ENCODE results near the gene PHETA2. TPM values are rescaled to one million over a fixed set of nuclear protein-coding genes. Genes with fewer than 3 reads are reported as not detected.

Gene PHETA2
- total and polyA plus RNA-seq, 2 of the 8 experiments (the other 6 are each of a cell fraction or from before 2014, with no cell fraction given) = 7.4 to 7.6 TPM

DNA sequence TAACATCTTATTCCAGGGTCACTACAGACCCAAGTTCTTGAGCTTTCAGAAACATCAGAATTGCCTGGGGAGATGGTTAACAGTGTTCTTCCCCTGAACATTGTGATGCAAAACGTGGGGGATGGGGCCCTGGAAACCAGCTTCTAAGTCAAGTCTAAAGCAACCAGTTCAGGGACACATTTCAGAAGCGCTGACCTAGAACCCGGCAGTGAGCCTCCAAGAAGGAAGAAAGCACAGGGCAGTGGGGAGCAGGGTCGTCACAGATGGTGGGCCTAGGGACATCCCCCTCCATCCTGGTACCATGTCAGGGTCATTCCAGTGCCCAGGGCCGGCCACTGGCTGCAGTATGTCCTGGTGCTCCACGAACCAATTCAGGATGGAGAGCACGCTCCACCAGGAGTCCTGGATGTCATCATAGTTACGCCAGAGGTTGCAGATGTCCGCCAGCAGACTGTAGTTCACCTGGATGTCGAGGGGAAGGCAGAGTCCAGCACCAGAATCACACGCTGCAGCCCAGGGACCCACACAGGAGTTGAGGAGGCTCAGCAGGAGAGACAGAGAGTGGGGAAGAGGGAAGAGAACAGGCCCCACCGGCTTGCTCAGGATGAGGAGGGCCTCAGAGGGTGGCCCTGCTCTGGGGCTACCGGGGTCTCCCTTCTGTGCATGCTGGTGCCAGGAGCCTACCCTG, 8.5 kb upstream of the PHETA2 start:
- Histone ChIP-seq H2BK5ac (ENCODE audit: low read depth, low read length) (peak overlapping the region; percentile 99), H4K8ac (ENCODE audit: extremely low read depth, insufficient read depth, low read length) (no peak overlapping the region), H3K23ac (ENCODE audit: insufficient read length) (no peak overlapping the region), H3K4ac (replicated peaks; ENCODE audit: insufficient read length, low read depth, low read length) (peak overlapping the region; percentile 34), H4K5ac (ENCODE audit: insufficient read length, low read depth, low read length) (no peak overlapping the region), H3K27ac (ENCODE audit: low read depth, low read length) (peak overlapping the region; percentile 23; the same call in 1 of the 2 replicates), H3K36me3 (ENCODE audit: control insufficient read depth in 2 of 4, insufficient read depth in 4 of 4, low read length in 3 of 4) (no peaks in the 10 kb centered on the region; a peak in 3 of 8 replicates), H2BK20ac (ENCODE audit: low read length) (peak overlapping the region; percentile 92), H2BK120ac (replicated peaks; ENCODE audit: low read depth, low read length) (peak overlapping the region; percentile 45), H4K20me1 (replicated peaks in 1 of 2; ENCODE audit: control insufficient read depth in 1 of 2, insufficient read depth in 2 of 2, low read length in 2 of 2) (peaks cover 0 to 3% of the 10 kb centered on the region in 2 experiments), H3K4me3 (ENCODE audit: extremely low read depth in 1 of 4, insufficient read depth in 2 of 4, low read depth in 3 of 4, low read length in 4 of 4) (peak overlapping the region in 1 of 4 experiments; percentile 22; a peak in 2 of 8 replicates), H3K14ac (ENCODE audit: insufficient read length) (no peak overlapping the region), H2BK15ac (ENCODE audit: low read length) (no peak overlapping the region), H2BK12ac (ENCODE audit: low read depth, low read length) (peak overlapping the region; percentile 97), H2AK5ac (ENCODE audit: low read depth, low read length) (no peak overlapping the region), H3K79me1 (ENCODE audit: low read depth, low read length) (no peaks in the 10 kb centered on the region), H3K56ac (replicated peaks; ENCODE audit: insufficient read length, low read depth, low read length) (no peak overlapping the region), H3K9me3 (ENCODE audit: insufficient read depth in 2 of 2, low read depth in 1 of 2, low read length in 1 of 2) (no peaks in the 10 kb centered on the region), H3K18ac (ENCODE audit: extremely low read depth, low read length) (peak overlapping the region; percentile 90), H3K23me2 (ENCODE audit: low read depth, low read length) (peaks cover 8% of the 10 kb centered on the region; the same call in 1 of the 2 replicates), H3K9ac (replicated peaks in 1 of 4; ENCODE audit: extremely low read depth in 1 of 4, low read depth in 3 of 4, low read length in 3 of 4) (no peak overlapping the region), H3K4me1 (replicated peaks in 1 of 4; ENCODE audit: control insufficient read depth in 3 of 4, insufficient read depth in 4 of 4, low read length in 3 of 4) (peaks cover 0 to 21% (median 11%) of the 10 kb centered on the region in 4 experiments; a peak in 5 of 7 replicates), H3K4me2 (ENCODE audit: insufficient read depth in 1 of 2, low read depth in 2 of 2, low read length in 2 of 2) (peak overlapping the region; percentile 49 to 63), H2AFZ (ENCODE audit: low read length) (no peak overlapping the region), H4K91ac (replicated peaks; ENCODE audit: insufficient read length, low read length) (peak overlapping the region; percentile 76), H3K79me2 (ENCODE audit: control insufficient read depth in 1 of 2, insufficient read depth in 2 of 2, low read length in 2 of 2) (no peaks in the 10 kb centered on the region), H3K27me3 (replicated peaks in 1 of 4; ENCODE audit: control insufficient read depth in 3 of 4, extremely low read depth in 1 of 4, insufficient read depth in 3 of 4, low read length in 3 of 4) (no peaks in the 10 kb centered on the region; a peak in 1 of 7 replicates)
- FAIRE-seq (peak; percentile 7), DNase-seq (ENCODE audit: low read depth in 1 of 2, low spot score in 2 of 2) (peak in 1 of 2 experiments; percentile 58)
- POLR2A ChIA-PET (ENCODE audit: partially characterized antibody) = interaction anchor here (0.6 to 1.7 kb wide), 7 partner anchors 10 to 265 kb away, joined by 3 to 17 read pairs (median 4); partner anchors contain the start of genes CCDC134 and NDUFA6
- CTCF ChIA-PET (ENCODE audit: partially characterized antibody) = interaction anchor here (0.6 to 1.9 kb wide), 7 partner anchors 19 to 100 kb away, joined by 3 to 5 read pairs (median 3); partner anchors contain the start of gene NDUFA6
- 87% methylated on average over 13 of the region's 13 CpGs; no CpG with 5 or more reads in 1 of the 2 experiments for WGBS, 2 experiments (ENCODE audit: extremely low coverage in 1 of 2, insufficient coverage in 1 of 2, insufficient read length in 1 of 2, insufficient replicate concordance in 2 of 2, low coverage in 1 of 2, low lambda C conversion rate in 2 of 2, missing lambda C conversion rate in 1 of 2)
- no peak for TF ChIP-seq RFX5 (IDR thresholded peaks at IDR 0.05; ENCODE audit: borderline replicate concordance, low read depth, low read length)
- TF ChIP-seq CTBP2 (IDR thresholded peaks at IDR 0.05; ENCODE audit: borderline replicate concordance, insufficient read depth, insufficient read length, low read length) = no peak
- peak; percentile 85 for TF ChIP-seq SP1 (IDR thresholded peaks at IDR 0.05; ENCODE audit: low read depth, low read length)

Data from H1 (cell line).